ENCODE results near the gene MAGEL2. TPM values are rescaled to one million over a fixed set of nuclear protein-coding genes. Genes with fewer than 3 reads are reported as not detected.

The MAGEL2 gene
- polyA plus RNA-seq, 3 donors from 2014 or later: not detected

GRCh38 chr15:23594252-23594770 lies 53.4 kb downstream of the MAGEL2 start:
- H3K36me3 Mint-ChIP-seq: no peaks in the 10 kb centered on the region
- H3K9me3 Mint-ChIP-seq: peaks cover 0 to 12% (median 4%) of the 10 kb centered on the region in 6 donors
- H3K4me1 Mint-ChIP-seq: no peaks in the 10 kb centered on the region
- DNase-seq: no peak
- no peak overlapping the region for H3K4me3 Mint-ChIP-seq
- no peak overlapping the region for H3K27ac Mint-ChIP-seq
- peaks cover 0 to 3% (median 0%) of the 10 kb centered on the region in 3 donors for H3K27me3 Mint-ChIP-seq (ENCODE audit: low read depth in 3 of 3)

Other genes starting within 250 kb of the MAGEL2 start
- not detected for gene GOLGA6L2, start 200.6 kb downstream of the MAGEL2 start, polyA plus RNA-seq
- under 1 TPM in 1 of 3 donors, not detected in 2; 0.68 TPM for gene MKRN3, start 82.2 kb downstream of the MAGEL2 start, polyA plus RNA-seq
- 1 to 10 TPM; 2.0 to 2.4 (median 2.2) TPM for gene NDN, start 39.4 kb upstream of the MAGEL2 start, polyA plus RNA-seq

All from immature natural killer cell (primary cell).